Medulla oblongata (tissue), 1 donor: ENCODE data around the gene CLPTM1L.
"Not testable (repeated sequence)": the region's sequence is repeated elsewhere in the genome, so short reads cannot be mapped to it uniquely, and the experiment has no call there.

Source experiments
- DNase-seq: peaks from one replicate; pipeline ENCODE4 v3.0.0-alpha.2; 2015; ENCODE audit errors: extremely low spot score

Gene CLPTM1L

GRCh38 chr5:1326532-1326875 is 18.4 kb downstream of the CLPTM1L start:
- DNase-seq: not testable (repeated sequence)

- no peak for DNase-seq
Measured at GRCh38 chr5:1325870-1326531, 18.9 kb downstream of the CLPTM1L start.

- no peak for DNase-seq
Measured at GRCh38 chr5:1325191-1325741, 19.6 kb downstream of the CLPTM1L start.

DNA sequence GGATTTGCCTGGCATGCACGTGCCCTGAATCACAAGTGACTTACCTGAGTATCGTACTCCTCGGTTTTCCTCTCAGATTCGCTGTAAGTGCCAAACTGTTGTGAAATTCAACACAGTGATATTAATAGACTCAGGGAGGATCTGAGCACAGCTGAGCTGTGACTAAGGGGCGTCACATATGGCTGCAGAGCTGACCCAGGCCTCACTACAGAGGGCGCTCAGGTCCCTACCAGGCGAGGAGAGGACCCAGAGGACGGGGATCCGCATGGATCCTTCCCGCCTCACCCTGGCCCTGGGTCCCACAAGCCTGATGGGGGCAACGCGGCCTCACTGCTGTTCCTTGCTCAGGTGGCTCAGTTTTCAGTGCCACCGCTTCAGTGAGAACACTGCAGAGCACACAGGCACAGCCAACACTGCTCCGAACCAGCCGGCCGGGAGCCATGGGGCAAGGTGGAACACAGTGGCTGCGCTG is 20.1 kb downstream of the CLPTM1L start:
- DNase-seq: no peak

GRCh38 chr5:1324301-1324700 is 20.6 kb downstream of the CLPTM1L start:
- DNase-seq: no peak

DNA sequence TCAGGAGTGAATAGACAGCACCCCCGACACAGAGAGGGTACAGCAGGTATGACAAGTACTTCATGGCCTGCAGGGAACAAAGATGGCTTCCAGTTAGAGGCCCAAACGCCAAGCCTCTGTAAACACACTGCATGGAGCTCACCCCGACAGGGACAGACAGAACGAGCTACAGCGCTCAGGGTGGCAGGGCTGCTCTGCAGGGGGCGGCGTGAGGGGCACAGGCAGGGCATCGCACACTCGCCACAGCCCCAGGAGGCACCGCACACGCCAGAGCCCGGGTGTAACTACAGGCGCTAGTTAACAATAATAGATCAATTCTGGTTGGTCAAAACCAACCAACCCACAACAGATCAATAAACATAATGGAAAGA is 21.1 kb downstream of the CLPTM1L start:
- DNase-seq: no peak

DNA sequence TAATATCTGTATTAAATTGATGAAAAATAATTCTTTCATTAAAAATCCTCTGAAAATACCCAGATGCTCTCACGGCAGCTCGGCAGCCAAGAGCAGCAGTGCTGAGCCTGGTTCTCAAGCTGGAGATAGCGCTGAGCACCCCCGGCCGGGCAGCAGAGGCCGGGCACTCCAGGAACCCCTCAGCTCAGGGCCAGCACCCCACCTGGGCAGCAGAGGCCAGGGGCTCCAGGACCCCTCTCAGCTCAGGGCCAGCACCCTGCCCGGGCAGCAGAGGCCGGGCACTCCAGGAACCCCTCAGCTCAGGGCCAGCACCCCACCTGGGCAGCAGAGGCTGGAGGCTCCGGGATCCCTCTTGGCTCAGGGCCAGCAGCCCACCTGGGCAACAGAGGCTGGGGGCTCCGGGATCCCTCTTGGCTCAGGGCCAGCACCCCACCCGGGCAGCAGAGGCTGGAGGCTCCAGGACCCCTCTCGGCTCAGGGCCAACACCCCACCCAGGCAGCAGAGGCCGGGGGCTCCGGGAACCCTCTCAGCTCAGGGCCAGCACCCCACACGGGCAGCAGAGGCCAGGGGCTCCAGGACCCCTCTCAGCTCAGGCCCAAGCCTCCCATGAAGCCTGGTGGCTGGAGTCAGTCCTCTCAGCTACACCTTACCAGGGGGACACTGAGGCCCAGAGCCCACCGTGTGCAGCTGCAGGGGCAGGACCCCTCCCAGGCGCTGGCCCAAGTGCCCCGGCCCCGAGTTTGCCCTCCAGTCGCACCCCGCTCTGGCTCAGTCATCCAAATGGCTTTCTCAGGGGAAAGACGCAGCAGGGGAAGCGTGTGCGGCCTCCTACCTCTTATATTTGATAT is 21.7 kb downstream of the CLPTM1L start:
- no peak for DNase-seq

DNA sequence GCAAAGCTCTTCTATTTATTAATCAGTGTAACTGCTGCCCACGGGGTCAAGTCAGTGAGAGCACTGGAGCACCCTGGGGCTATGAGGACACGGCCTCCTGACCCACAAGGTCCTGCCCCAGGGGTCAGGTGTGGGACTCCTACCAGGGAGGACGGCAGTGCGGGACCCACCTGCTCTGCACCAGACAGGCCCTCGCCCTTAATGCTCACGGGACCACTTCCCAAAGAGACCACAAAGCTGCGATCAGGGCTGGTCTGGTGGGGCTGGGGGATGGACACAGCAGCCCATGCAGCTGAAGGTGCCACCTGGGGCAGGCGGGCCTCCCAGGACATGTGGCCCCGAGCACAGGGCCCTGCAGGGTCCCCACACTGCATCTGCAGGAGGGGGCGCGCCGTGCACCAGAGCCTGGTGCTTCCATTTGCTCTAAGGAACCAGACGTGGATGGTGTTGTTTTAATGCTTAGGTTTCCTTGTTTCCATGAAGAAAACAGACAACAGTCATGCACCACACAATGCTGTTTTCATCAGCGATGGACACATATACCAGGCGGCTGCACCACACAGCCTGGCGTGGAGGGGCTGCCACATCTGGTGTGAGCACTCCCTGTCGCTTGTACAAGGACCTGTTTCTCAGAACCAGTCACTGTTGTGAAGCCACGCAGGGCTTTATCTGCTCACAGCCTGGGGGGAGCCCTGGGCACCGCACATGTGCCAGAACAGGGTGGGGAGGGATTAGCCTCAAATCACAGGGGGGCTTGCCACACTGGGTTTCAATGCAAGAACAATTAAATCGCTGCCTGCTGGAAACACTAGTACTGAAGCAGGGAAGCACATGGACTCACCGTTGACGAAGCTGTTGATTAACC is 22.6 kb downstream of the CLPTM1L start:
- DNase-seq: no peak

GRCh38 chr5:1321576-1321975 is 23.3 kb downstream of the CLPTM1L start:
- DNase-seq: no peak

DNA sequence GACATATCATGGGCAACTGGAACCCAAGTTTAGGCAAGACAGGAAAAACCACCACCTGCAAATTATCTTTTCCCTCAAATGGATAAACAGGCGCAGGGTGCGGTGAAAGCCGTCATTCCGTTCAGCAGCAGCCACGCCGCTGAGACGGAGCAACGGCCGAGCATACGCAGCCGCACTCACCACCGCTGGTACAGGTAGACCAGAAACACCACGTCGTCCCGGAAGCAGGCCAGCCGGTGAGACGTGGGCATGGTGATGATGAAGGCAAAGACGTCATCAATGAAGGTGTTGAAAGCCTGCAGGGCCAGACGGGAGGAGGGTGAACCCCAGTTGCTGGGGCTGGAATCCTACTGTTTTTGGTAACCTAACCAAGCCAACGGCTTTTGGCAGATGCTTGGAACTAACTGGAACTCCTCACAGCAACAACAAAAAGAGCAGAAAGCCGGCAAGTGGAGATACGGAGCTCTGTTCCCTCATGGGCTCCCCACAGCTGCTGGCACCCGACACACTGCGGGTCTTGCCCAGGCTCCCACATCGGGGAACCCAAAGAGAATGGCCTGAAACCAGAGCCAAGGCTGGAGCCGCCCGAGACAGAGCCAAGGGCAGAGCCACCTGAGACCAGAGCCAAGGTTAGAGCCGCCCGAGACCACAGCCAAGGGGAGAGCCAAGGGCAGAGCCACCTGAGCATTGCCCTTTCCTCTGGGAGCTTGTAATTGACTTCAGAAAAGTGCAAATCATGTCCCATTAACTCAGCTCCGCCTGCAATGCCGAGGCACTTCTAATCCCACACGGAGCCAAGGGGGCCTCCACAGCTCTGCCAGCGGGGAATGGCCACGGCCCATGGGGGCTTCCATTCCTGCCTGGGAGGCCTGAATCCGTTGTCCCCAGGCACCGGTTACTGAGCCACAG is 24.2 kb downstream of the CLPTM1L start:
- DNase-seq: no peak

- DNase-seq: no peak
Measured at GRCh38 chr5:1319436-1320256, 25.3 kb downstream of the CLPTM1L start.

- DNase-seq: no peak
Measured at GRCh38 chr5:1318659-1319251, 26.1 kb downstream of the CLPTM1L start.

DNA sequence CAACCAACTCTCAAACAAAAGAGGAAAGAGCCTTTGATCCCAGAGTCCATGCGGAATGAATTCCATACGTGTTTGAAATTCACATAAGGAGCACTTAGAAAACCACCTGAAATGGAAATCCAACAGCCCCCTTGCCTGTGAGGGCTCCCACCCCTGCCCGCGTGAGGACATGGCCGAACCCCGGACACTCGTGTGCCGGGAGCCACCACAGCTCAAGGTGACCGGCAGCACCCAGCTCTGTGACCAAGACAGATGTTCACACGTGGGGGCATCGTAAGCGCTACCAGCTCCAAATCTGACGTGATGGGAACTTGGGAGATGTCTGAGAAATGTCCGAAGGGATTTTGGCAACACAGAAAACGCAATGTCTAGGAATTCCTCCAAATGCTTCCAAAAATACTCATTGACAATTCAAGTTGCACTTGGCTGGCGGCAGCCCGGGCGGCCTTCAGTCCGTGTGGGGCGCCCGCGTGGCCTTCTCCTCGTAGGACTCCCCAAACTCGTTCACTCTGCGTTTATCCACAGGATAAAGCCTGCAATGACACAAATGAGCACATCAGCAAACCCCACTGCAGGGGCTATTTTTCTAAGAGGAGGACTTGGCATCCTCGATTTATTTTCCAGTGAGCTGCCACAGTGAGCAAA is 26.9 kb downstream of the CLPTM1L start:
- no peak for DNase-seq

DNA sequence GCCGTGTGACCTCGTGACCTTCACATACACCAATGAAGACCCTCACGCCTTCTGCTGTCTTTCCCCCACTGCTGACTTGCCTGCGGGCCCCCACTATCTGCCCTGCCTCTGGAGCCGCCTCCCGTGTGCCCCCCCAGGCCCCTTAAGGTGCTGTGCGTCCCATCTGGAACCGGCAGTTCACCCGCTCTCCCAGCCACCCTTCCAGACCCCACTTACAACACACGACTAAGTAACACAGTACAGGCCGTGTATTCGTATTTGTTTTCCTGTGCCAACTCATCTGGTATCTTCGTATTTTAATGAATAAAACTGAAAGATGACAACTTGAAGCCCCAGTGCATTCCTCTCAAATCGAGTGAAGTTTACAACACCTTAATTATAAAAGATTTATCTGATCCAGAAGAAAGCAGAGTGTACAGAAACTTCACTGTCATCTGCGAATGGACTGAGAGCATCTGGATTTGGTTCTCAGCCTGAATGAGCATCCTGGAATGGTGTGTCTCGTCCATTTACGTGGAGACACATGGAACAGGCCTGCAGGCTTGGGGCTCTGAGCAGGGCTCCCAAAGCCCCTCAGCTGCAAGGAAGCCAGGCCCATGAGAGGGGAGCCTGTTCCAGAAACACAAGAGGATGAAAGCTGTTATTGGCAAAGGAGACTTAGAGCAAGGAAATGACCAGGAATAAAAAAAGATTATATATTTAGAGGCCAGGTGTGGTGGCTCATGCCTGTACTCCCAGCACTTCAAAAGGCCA is 28.1 kb downstream of the CLPTM1L start:
- DNase-seq: no peak

DNA sequence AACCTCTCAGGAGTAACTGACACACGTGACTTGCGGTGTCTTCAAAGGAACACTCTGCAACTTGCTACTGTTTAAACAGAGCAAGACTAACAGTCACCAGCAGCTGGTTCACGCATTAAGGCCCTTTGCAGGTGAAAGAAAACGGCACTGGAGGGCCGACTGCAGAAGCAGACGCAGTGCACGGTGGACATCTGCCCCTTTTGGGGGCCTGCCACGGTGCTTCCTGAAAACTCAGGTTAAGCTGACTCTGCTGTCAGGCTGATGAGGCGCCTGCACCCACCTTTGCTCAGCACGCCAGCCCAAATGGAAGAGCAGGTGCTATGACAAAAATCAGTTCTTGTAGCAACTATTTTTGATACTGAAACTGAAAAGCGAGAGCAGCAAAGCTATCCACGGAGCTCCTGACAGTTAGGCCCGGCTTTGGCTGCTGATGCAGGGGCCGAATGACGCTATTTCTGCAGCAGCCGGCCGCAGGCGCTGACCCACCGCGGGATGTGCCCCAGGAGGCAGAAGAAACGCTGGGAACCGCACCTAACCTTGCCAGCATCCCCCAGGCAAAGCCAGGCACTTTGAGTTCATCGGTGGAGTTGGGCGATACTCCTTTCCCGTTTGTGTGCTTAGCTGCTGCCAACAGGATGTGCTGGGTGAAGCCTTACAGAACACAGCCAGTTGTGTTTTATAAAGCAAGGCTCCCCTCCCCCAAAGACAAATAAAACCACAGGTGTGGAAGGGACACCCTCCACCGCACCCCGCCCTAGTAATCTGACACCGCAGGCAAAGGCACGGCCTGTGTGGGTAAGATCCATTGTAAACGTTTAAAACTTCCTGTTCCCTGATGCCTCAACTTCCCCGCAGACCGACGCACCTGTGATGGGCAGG is 29.0 kb downstream of the CLPTM1L start:
- DNase-seq: no peak

- no peak for DNase-seq
Measured at GRCh38 chr5:1315018-1315708, 29.7 kb downstream of the CLPTM1L start.

DNA sequence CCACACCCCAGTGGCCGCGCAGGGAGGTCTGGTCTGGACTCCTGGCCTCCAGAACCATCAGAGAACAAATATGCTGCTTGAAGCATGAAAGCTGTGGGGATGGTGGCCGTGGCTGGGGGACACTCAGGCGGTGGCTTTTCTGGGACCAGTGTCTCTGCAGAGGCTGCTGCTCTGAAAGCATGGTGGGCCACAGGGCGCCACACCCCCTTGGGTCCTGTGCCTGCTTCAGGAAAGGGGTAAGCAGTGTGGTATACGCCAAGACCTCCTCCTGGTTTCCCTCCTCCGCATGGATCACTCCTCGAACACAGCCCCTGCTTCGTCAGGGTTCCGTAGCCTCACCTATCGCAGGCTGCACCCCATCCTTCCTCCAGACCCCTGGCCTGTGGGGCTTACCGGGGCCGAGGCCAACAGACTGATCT is 30.3 kb downstream of the CLPTM1L start:
- no peak for DNase-seq
